DMS114 treated with DMSO at 0.1 percent for 48 hours (cell line): ENCODE results near the gene CCDC188.
"Not testable (repeated sequence)": the region's sequence is repeated elsewhere in the genome, so short reads cannot be mapped to it uniquely, and the experiment has no call there.

Experiments used
- DNase-seq: peaks from one replicate; lab custom pipeline; 2025; ENCODE audit not compliant: unreplicated experiment; lab: John Stamatoyannopoulos, UW

CCDC188 gene

GRCh38 chr22:20171288-20172140 lies 20.7 kb upstream of the CCDC188 start:
- DNase-seq, result no peak

- no peak for DNase-seq
These were observed 19.3 kb upstream of the CCDC188 start for GRCh38 chr22:20170170-20170569.

GRCh38 chr22:20169253-20169822 lies 18.5 kb upstream of the CCDC188 start:
- DNase-seq, result no peak

GRCh38 chr22:20167643-20168322 lies 16.9 kb upstream of the CCDC188 start:
- DNase-seq, result no peak

GRCh38 chr22:20166703-20167102 lies 15.8 kb upstream of the CCDC188 start:
- no peak for DNase-seq

GRCh38 chr22:20165913-20166312 lies 15.1 kb upstream of the CCDC188 start:
- DNase-seq, result no peak

- no peak for DNase-seq
These were observed 14.6 kb upstream of the CCDC188 start for GRCh38 chr22:20165421-20165820.

GRCh38 chr22:20164863-20165262 lies 14.0 kb upstream of the CCDC188 start:
- no peak for DNase-seq

GRCh38 chr22:20160041-20160440 lies 9.2 kb upstream of the CCDC188 start:
- DNase-seq, result no peak

- DNase-seq, result not testable (repeated sequence)
These were observed 8.7 kb upstream of the CCDC188 start for GRCh38 chr22:20159531-20159930.

GRCh38 chr22:20159076-20159475 lies 8.2 kb upstream of the CCDC188 start:
- DNase-seq, result no peak

- no peak for DNase-seq
These were observed 7.7 kb upstream of the CCDC188 start for GRCh38 chr22:20158391-20159036.

- DNase-seq, result no peak
These were observed 6.8 kb upstream of the CCDC188 start for GRCh38 chr22:20157430-20158183.

GRCh38 chr22:20156611-20157429 lies 6.0 kb upstream of the CCDC188 start:
- no peak for DNase-seq

- no peak for DNase-seq
These were observed 5.2 kb upstream of the CCDC188 start for GRCh38 chr22:20156042-20156389.

GRCh38 chr22:20155330-20156041 lies 4.6 kb upstream of the CCDC188 start:
- DNase-seq, result no peak

GRCh38 chr22:20154602-20155187 lies 3.8 kb upstream of the CCDC188 start:
- DNase-seq, result no peak

- DNase-seq, result no peak
These were observed 3.1 kb upstream of the CCDC188 start for GRCh38 chr22:20153945-20154344.

GRCh38 chr22:20152464-20152890 lies 1.6 kb upstream of the CCDC188 start:
- DNase-seq, result no peak
